GDM1 (cell line): ENCODE results near the gene ASAH2B.
"Not testable (repeated sequence)": the region's sequence is repeated elsewhere in the genome, so short reads cannot be mapped to it uniquely, and the experiment has no call there.

Experiments
- DNase-seq: peaks from one replicate; lab custom pipeline; 2025; lab: John Stamatoyannopoulos, UW

Gene ASAH2B

GRCh38 chr10:50739618-50740292 is at the start of gene ASAH2B:
ASAH2B (plus strand) TSS chr10:50739936; CDS start chr10:50745131, 5,195 bp downstream.
- no peak for DNase-seq

- DNase-seq: not testable (repeated sequence)
Measured at GRCh38 chr10:50697819-50698218, 41.9 kb upstream of the ASAH2B start.

DNA sequence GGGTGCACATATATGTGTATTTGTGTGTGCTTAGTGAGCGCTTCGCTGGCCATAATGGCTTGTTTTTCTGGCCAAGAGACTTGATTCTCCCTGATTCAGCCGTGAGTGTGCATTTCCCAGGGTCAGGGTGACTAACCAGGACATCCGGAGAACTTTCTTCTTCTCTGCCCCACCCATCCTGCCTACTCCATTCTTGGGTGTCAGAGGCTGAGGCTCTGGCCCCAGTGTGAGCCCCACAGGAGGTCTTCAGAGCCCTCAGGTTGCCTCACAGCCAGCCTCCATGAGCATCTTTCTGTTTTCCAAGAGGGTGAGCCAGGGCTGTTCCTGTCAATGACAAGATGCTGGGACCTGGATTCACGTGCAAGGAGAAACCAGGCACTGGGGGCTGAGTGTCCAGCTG is 37.8 kb upstream of the ASAH2B start:
- not testable (repeated sequence) for DNase-seq

- DNase-seq: not testable (repeated sequence)
Measured at GRCh38 chr10:50702997-50703396, 36.7 kb upstream of the ASAH2B start.

DNA sequence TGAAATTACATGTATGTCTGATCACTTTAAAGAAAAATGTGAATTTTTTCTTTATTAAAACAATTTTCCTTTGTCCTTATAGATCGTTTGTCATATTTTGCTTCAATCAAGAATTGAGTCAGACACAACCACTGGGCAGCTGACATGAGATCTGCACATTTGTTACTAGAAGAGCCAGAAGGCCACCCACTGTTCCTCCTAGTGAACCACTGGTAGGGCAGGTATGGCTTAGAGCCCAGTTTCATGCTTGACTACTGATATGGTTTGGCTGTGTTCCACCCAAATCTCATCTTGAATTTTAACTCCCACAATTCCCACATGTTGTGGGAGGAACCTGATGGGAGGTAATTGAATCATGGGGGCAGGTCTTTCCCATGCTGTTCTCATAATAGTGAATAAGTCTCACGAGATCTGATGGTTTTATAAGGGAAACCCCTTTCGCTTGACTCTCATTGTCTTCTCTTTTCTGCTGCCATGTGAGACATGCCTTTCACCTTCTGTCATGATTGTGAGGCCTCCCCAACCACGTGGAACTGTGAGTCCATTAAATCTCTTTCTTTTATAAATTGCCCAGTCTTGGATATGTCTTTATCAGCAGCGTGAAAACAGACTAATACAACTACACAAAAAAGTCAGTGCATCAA is 35.2 kb upstream of the ASAH2B start:
- DNase-seq: not testable (repeated sequence)

DNA sequence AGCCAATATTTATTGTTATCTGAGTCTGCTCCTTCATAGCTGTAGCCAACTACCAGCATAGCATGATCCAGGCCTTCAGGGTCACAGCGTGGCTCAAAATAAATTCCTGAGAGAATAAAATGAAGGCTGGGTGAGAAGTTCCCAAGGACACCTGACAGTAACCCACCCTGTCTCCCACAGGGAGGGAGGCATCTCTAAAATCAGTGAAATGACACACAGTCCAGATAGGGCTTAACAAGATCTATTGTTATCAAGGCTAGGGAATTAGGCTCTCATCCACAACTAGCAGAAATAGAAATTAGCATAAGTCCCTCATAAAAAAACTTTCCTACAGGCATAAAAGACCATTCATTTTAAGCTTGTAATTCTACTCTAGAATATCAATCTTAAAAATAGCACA is 33.7 kb upstream of the ASAH2B start:
- not testable (repeated sequence) for DNase-seq

DNA sequence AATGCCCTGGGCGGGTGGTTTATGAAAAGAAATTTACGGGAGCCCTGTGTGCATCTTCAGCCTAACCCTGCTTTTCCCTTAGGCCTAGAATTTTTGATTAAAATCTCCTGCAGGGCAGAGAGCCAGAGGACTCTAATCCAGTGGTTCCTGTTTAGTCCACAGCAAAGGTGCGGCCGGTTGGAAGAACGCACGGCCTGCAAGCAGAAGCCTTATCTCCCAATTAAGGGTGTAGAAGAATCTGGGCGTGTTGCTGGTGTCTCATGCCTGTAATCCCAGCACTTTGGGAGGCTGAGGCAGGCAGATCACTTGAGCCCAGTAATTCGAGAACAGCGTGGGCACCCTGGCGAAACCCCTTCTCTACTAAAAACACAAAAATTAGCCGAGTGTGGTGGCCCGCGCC is 29.5 kb upstream of the ASAH2B start:
- DNase-seq: not testable (repeated sequence)

DNA sequence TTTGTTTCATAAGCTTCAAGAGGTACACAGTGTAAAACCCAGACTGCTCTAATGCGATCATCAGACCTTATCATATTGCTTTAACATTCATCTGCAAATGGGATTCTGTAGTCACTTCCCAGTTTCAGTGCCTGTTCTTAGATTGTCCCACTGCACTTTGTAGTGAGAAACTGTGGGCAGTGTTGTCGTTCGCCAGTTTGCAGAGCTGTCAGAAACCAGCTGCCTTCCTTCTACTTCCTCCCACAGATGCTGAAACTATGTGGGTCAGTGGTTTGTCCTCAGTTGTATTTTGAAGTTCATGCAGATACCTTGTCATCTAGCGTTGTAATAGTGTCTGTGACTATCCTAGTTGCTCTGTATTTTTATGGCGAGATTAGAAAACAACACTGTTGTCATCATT is 15.9 kb upstream of the ASAH2B start:
- not testable (repeated sequence) for DNase-seq

GRCh38 chr10:50728112-50728511 is 11.6 kb upstream of the ASAH2B start:
- not testable (repeated sequence) for DNase-seq

- DNase-seq: not testable (repeated sequence)
Measured at GRCh38 chr10:50738987-50739617, 634 bp upstream of the ASAH2B start.

GRCh38 chr10:50740293-50740648 is 535 bp downstream of the ASAH2B start:
- no peak for DNase-seq

DNA sequence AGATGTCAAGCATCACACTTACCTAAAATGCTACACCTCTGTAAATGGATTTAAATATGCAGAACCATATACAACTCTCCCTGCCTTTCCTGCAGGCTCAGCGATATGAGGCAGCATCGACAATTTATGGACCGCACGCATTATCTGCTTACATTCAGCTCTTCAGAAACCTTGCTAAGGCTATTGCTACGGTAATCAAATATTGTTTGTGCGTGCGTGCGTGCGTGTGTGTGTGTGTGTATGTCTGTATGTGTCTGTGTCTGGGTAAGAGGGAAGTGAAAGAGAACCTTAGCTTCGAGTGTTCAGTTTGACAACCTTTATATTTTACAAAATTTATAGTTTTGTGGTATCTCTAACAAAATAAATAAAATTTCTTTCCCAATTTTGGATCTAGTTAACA is 3.1 kb downstream of the ASAH2B start:
- DNase-seq: not testable (repeated sequence)

- DNase-seq: not testable (repeated sequence)
Measured at GRCh38 chr10:50766774-50767513, 27.2 kb downstream of the ASAH2B start.

DNA sequence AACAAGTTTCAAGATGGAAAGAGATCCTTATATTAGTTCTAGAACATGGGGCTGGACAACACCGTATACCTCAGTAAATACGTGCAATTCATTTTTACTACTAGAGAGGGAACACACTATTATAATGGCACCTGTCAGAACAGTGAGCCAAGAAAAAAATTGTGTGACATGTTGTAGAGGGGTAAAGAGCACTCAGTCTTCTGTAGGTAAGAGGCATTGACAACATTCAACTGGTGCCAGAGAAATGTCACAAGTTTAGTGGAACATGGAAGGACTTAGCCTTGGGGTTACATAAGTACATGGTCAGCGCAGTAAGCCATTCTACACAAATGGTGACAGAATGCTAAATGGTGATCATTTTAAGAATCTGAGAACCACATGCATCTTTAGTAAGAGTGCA is 32.3 kb downstream of the ASAH2B start:
- not testable (repeated sequence) for DNase-seq

DNA sequence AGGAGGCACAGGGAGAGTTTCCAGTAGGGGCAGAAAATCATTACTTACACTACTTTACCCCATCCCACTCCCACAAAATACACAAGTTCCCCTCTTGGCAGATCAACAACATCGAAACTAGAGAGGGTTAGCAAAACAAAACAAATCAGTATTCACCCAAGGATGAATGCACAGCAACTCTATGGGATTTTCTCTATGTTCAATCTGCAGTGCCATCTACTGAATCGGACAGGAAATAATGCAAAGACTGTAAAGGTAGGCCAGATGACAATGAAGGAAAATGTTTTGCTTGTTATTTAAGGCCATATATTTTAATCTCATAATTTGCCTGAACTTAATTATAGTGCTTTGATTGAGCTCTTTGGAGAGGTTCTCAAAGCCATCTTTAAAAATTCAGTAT is 35.1 kb downstream of the ASAH2B start:
- DNase-seq: not testable (repeated sequence)

GRCh38 chr10:50780036-50780435 is 40.3 kb downstream of the ASAH2B start:
- DNase-seq: not testable (repeated sequence)

- not testable (repeated sequence) for DNase-seq
Measured at GRCh38 chr10:50782017-50782416, 42.3 kb downstream of the ASAH2B start.

DNA sequence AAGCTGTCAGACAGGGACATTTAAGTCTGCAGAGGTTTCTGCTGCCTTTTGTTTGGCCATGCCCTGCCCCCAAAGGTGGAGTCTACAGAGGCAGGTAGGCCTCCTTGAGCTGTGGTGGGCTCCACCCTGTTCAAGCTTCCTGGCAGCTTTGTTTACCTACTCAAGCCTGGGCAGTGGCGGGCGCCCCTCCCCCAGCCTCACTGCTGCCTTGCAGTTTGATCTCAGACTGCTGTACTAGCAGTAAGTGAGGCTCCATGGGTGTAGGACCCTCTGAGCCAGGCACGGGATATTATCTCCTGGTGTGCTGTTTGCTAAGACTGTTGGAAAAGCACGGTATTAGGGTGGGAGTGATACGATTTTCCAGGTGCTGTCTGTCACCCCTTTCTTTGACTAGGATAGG is 48.2 kb downstream of the ASAH2B start:
- not testable (repeated sequence) for DNase-seq

GRCh38 chr10:50788951-50789945 is 49.5 kb downstream of the ASAH2B start:
- no peak for DNase-seq

DNA sequence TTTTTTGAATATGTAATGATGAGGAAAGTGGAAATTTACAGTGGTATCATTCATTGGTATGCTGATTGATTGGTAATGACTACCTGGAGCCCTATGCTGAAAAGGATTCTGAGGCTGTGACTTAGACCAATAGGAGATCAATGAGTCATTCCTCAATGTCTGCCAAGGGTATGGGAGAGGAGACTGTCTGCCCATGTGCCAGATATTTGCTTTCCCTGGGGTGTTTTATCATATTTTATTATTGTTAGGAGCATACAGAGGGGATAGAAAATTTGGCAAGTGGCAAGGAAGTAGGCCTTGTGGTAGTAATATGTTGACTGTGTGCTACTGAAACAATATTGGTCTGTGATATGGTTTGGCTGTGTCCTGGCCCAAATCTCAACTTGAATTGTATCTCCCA is 54.8 kb downstream of the ASAH2B start:
- DNase-seq: no peak

GRCh38 chr10:50796693-50797092 is 57.0 kb downstream of the ASAH2B start:
- no peak for DNase-seq
